Naive thymus-derived CD8-positive, alpha-beta T cell (primary cell): Measurements from ENCODE around the gene ARL8A. TPM values are rescaled to one million over a fixed set of nuclear protein-coding genes. Genes with fewer than 3 reads are reported as not detected.
A peak's percentile ranks its signal among the peaks of the same experiment; 100 is the strongest.
"Not testable (repeated sequence)": the region's sequence is repeated elsewhere in the genome, so short reads cannot be mapped to it uniquely, and the experiment has no call there.

Experiments
- ATAC-seq, 2 donors: fragments of 150-1000 bp; cut with Tn5 transposase in 1 of 2; sonication (Bioruptor Pico), chemical (Tn5 transposase) in 1 of 2; 1 replicate in 1 of 2; 2 replicates in 1 of 2; pipeline ENCODE4 v1.10.0; 2021; ENCODE audit warnings: mild to moderate bottlenecking in 2 of 2, moderate library complexity in 2 of 2
- POLR2A ChIA-PET: fragments of 350-600 bp; sonication (Branson Sonifier 250); formaldehyde crosslinking; loops from one replicate; lab custom pipeline; 2021; ENCODE audit warnings: antibody characterized with exemption; lab: Charles Lee
- DNase-seq, 10 donors: peaks; one replicate each; pipeline versions ENCODE4 v3.0.0 to v3.0.0-alpha.2; 2020 to 2022
- H3K27ac Mint-ChIP-seq, 10 donors: one replicate each; pipeline ENCODE4 v1.8.0; 2020 to 2022; ENCODE audit warnings: mild to moderate bottlenecking in 10 of 10, mixed read lengths in 10 of 10, moderate library complexity in 4 of 10, inconsistent platforms in 1 of 10
- H3K27me3 Mint-ChIP-seq, 5 donors: one replicate each; pipeline ENCODE4 v1.8.0; 2021 to 2022; ENCODE audit warnings: mixed read lengths in 5 of 5
- H3K36me3 Mint-ChIP-seq, 3 donors: one replicate each; pipeline ENCODE4 v1.8.0; 2020 to 2022; ENCODE audit warnings: mixed read lengths in 3 of 3, mild to moderate bottlenecking in 2 of 3, inconsistent platforms in 1 of 3
- H3K4me1 Mint-ChIP-seq, 4 donors: one replicate each; pipeline ENCODE4 v1.8.0; 2021 to 2022; ENCODE audit warnings: mixed read lengths in 4 of 4
- H3K4me3 Mint-ChIP-seq, 10 donors: one replicate each; pipeline ENCODE4 v1.8.0; 2020 to 2022; ENCODE audit warnings: mild to moderate bottlenecking in 10 of 10, mixed read lengths in 10 of 10, moderate library complexity in 6 of 10, inconsistent platforms in 1 of 10
- H3K9me3 Mint-ChIP-seq, 9 donors: one replicate each; pipeline ENCODE4 v1.8.0; 2020 to 2022; ENCODE audit warnings: mixed read lengths in 9 of 9, mild to moderate bottlenecking in 3 of 9, inconsistent platforms in 1 of 9, moderate library complexity in 1 of 9
- polyA plus RNA-seq, 3 donors: library from polyadenylated mRNA; unstranded; fragments of 300-500 nt; fragmentation: Illumina TruSeq; gene quantifications; one replicate each; pipeline ENCODE4 v1.2.3, GENCODE V29; 2021
- total RNA-seq, 8 experiments: library from RNA in 2 of 8; stranded (reverse) in 2 of 8; gene quantifications; one replicate each; pipeline ENCODE4 v1.2.3 and lab custom pipeline; 2021 to 2026

The ARL8A gene
- total and polyA plus RNA-seq, 5 experiments from 2014 or later: 4.9 to 50.0 (median 6.4) TPM

- peaks cover 0 to 4% (median 0%) of the 10 kb centered on the region in 5 donors for H3K27me3 Mint-ChIP-seq
- no peaks in the 10 kb centered on the region for H3K36me3 Mint-ChIP-seq
- H3K27ac Mint-ChIP-seq: peak overlapping the region in 2 of 10 donors; percentile 1 to 25
- H3K4me1 Mint-ChIP-seq: no peaks in the 10 kb centered on the region
- no peak for ATAC-seq
- no peak overlapping the region for H3K4me3 Mint-ChIP-seq
- DNase-seq: no peak
- POLR2A ChIA-PET: no interaction called here
- no peaks in the 10 kb centered on the region for H3K9me3 Mint-ChIP-seq
Observed at GRCh38 chr1:202112859-202113689, 31.5 kb downstream of the ARL8A start.

DNA sequence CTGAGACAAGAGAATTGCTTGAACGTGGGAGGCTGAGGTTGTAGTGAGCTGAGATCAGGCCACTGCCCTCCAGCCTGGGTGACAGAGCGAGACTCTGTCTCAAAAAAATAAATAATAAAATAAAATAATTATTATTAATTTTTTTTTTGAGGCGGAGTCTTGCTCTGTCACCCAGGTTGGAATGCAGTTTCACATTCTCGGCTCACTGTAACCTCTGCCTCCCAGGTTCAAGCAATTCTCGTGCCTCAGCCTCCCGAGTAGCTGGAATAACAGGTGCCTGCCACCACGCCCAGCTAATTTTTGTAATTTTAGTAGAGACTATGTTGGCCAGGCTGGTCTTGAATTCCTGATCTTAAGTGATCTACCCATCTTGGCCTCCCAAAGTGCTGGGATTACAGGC lies 32.9 kb downstream of the ARL8A start:
- ATAC-seq, H3K4me3 Mint-ChIP-seq, H3K27ac Mint-ChIP-seq, H3K4me1 Mint-ChIP-seq, DNase-seq, POLR2A ChIA-PET, H3K9me3 Mint-ChIP-seq, H3K36me3 Mint-ChIP-seq, H3K27me3 Mint-ChIP-seq: not testable (repeated sequence)

DNA sequence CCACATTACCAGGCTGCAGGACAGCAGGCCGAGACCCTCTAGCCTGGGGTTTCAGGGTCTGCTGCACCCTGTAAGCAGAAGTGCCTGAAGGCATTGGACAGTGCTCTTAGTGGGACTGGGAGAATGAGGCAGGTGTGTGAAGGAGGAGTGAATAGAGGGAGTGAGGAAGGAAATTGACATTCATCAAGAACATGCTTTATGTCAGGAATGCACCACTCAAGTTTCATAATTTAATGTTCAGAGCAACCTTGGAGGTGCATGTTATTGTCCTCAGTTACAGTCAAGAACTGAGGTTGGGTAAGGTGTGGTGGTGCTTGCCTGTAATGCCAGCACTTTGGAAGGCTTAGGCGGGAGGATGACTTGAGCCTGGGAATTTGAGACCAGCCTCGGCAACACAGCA lies 33.6 kb downstream of the ARL8A start:
- Mint-ChIP-seq H3K27ac (peak overlapping the region in 1 of 10 donors; percentile 44), H3K27me3 (peaks cover 0 to 4% (median 0%) of the 10 kb centered on the region in 5 donors), H3K4me3 (no peak overlapping the region), H3K9me3 (no peaks in the 10 kb centered on the region), H3K36me3 (no peaks in the 10 kb centered on the region), H3K4me1 (no peaks in the 10 kb centered on the region)
- ATAC-seq (no peak), DNase-seq (no peak)
- POLR2A ChIA-PET: no interaction called here

DNA sequence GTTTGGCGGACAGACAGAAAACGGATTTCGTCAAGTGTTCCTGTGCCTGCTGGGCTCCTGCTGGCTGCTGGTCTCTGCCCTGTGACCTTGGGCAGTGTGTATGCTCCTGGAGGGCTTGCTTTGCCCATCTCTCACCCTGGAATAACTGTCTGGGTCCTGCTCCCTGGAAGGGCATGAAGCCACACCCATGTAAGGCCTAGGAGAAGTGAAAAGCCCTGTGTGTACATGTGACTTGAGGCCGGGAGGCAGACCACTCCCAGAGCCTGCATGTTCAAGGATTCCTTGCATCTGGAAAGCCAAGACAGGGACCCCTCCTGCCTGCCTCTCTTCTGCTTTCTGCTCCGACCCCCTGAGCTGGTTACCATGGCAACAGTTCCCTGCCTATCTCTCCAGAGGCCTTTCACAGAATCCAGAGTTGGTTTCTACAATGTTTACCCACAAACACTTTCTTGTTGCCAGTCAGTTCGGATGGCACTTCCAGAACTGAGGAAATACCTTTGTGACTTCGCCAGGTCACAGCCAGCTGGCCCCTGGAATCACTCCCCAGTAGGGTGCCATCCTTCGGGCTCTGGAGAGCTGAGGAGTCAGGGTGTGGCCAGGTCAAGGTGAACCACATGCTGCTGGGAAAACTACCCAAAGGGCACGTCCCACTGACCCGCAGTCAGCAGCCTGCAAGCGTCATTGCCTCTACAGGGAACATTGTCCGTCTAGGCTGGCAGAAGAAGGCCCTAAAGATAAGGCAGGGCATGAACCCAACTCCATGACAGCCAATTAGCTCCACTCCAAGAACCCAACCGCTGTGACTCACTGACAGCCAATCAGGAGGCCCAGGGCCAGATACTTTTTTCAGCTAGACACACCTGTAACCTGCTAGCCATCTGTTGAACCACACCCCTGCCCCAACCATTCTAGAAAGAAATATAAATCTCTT lies 36.5 kb downstream of the ARL8A start:
- Mint-ChIP-seq H3K27ac (peak overlapping the region in 1 of 10 donors; percentile 76), H3K4me3 (no peak overlapping the region), H3K36me3 (no peaks in the 10 kb centered on the region), H3K9me3 (no peaks in the 10 kb centered on the region), H3K27me3 (peaks cover 0 to 8% (median 0%) of the 10 kb centered on the region in 5 donors), H3K4me1 (no peaks in the 10 kb centered on the region)
- POLR2A ChIA-PET: no interaction called here
- ATAC-seq: no peak
- no peak for DNase-seq

GRCh38 chr1:202107321-202107761 lies 37.2 kb downstream of the ARL8A start:
- POLR2A ChIA-PET: interaction anchor here (0.6 kb wide), 1 partner anchor 8 kb away, joined by 4 read pairs; no protein-coding TSS in a partner anchor
- no peak overlapping the region for H3K4me3 Mint-ChIP-seq
- H3K27me3 Mint-ChIP-seq: peaks cover 0 to 8% (median 0%) of the 10 kb centered on the region in 5 donors
- DNase-seq (no peak), ATAC-seq (no peak)
- H3K36me3 Mint-ChIP-seq: no peaks in the 10 kb centered on the region
- no peaks in the 10 kb centered on the region for H3K4me1 Mint-ChIP-seq
- no peaks in the 10 kb centered on the region for H3K9me3 Mint-ChIP-seq
- H3K27ac Mint-ChIP-seq: no peak overlapping the region

DNA sequence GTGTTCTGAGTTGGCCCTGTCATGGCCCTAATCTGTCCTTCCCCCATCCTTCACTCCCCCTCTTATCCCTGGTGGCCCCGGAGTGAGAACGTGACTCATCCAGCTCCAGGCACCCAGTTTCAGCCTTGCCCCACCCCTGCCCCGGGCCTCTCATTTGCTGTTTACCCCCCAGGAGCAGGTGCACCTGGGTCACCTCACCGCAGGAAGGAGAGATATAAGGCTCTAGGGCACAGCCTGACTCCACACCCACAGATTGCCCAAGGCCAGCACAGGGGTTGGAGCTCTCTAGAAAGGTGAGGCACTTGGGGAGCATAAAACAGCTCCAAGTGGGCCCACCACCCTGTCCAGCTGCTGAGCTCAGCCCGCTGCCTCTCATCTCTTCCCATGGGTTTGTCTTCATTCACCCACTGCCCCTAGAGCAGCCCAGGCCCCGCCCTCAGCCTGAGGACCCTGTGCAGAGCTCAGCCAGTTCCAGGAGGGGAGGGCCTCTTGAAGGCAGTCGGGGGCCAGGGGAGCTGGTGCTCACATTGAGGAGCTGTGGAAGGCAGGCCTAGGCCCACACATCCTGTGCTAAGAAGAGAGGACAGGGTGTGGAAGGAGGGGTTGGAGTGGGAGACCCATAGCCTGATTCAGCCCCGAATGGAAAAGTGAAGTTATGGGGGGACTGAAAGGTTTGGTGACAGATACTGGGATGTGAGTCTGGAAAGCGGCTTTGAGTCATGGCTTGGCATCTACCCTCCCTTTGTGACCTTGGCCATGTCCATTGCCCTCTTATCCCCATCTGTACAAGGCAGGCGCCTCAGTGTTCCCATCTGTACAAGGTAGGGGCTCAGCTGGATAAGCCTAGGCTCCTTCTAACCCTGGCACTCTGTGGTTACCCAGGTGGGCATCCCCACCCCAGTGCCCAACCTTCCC lies 37.9 kb downstream of the ARL8A start:
- no peaks in the 10 kb centered on the region for H3K36me3 Mint-ChIP-seq
- POLR2A ChIA-PET: interaction anchor here (0.6 kb wide), 1 partner anchor 8 kb away, joined by 4 read pairs; no protein-coding TSS in a partner anchor
- H3K27ac Mint-ChIP-seq: no peak overlapping the region
- ATAC-seq (no peak), DNase-seq (no peak)
- H3K27me3 Mint-ChIP-seq: peaks cover 0 to 8% (median 0%) of the 10 kb centered on the region in 5 donors
- H3K4me1 Mint-ChIP-seq: no peaks in the 10 kb centered on the region
- H3K4me3 Mint-ChIP-seq: no peak overlapping the region
- H3K9me3 Mint-ChIP-seq: no peaks in the 10 kb centered on the region

DNA sequence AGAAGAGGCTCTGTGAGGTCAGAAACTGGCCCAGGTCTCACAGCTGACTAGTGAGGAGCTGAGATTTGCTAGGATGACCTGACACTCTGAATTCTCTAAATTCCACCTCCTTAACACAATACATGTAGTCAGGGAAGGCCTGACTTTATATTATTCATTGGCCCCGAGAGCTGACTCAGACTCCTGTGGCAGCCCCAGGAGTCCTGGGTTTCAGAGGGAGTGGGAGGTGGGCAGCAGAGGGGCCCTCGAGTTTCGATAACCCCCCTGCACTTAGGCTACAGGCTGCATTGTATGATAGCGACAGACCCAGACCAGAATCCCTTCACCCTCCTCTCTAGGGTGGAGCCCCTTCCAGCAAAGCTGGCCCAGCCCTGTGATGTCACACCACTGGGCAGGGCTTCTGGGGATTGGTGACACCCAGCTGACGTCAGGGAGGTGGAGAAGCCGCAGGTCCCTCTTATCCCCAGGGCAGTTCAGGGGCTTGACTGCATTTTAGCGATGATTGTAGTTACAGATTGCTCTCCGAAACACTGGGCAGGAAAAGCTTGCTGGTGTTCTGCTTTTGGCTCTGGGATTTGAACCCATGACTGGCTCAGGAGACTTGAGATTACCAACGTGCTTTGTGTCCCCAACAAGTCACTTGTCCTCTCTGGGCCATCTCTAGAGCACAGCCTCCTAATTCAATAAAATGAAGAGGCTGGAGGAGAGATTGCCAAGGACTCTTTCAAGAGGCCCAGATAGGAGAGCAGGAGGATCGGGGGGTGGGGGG lies 38.8 kb downstream of the ARL8A start:
- Mint-ChIP-seq H3K27me3 (peaks cover 0 to 4% (median 0%) of the 10 kb centered on the region in 5 donors), H3K9me3 (no peaks in the 10 kb centered on the region), H3K36me3 (no peaks in the 10 kb centered on the region), H3K27ac (no peak overlapping the region), H3K4me1 (peaks cover 0 to 2% (median 0%) of the 10 kb centered on the region in 4 donors), H3K4me3 (no peak overlapping the region)
- ATAC-seq: no peak
- POLR2A ChIA-PET: no interaction called here
- no peak for DNase-seq

DNA sequence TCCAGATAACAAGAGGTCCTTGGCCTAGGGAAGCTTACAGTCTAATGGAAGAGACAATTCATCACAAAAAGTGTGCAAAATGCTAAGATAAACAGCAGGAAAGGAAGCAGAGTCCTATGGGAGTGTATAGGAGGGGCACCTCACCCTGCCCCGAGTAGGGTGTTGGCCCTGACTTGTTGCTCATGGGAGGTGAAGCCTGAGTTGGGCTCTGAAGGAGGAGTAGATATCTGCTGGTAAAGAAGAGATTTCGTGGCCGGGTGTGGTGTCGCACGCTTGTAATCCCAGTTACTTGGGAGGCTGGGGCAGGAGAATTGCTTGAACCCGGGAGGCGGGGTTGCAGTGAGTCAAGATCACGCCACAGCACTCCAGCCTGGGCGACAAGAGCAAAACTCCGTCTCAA lies 40.5 kb downstream of the ARL8A start:
- POLR2A ChIA-PET: interaction anchor here (0.6 kb wide), 1 partner anchor 596 kb away, joined by 4 read pairs; no protein-coding TSS in a partner anchor
- no peak overlapping the region for H3K27ac Mint-ChIP-seq
- H3K27me3 Mint-ChIP-seq: peaks cover 0 to 3% (median 0%) of the 10 kb centered on the region in 5 donors
- no peak for ATAC-seq
- no peaks in the 10 kb centered on the region for H3K36me3 Mint-ChIP-seq
- no peak for DNase-seq
- no peak overlapping the region for H3K4me3 Mint-ChIP-seq
- H3K4me1 Mint-ChIP-seq: peaks cover 0 to 2% (median 0%) of the 10 kb centered on the region in 4 donors
- no peaks in the 10 kb centered on the region for H3K9me3 Mint-ChIP-seq

- Mint-ChIP-seq H3K4me3 (no peak overlapping the region), H3K27me3 (peaks cover 0 to 3% (median 0%) of the 10 kb centered on the region in 5 donors), H3K36me3 (no peaks in the 10 kb centered on the region), H3K4me1 (peaks cover 0 to 2% (median 0%) of the 10 kb centered on the region in 4 donors), H3K27ac (peak overlapping the region in 2 of 10 donors; percentile 6 to 23), H3K9me3 (no peaks in the 10 kb centered on the region)
- no peak for DNase-seq
- no peak for ATAC-seq
- POLR2A ChIA-PET: no interaction called here
Observed at GRCh38 chr1:202101184-202101583, 43.4 kb downstream of the ARL8A start.

- H3K27ac Mint-ChIP-seq: no peak overlapping the region
Observed at GRCh38 chr1:202093858-202094257, 50.7 kb downstream of the ARL8A start.

GRCh38 chr1:202090994-202091393 lies 53.5 kb downstream of the ARL8A start:
- H3K4me3 Mint-ChIP-seq: no peak overlapping the region
- peak overlapping the region in 2 of 10 donors; percentile 26 to 31 for H3K27ac Mint-ChIP-seq
- H3K36me3 Mint-ChIP-seq: no peaks in the 10 kb centered on the region
- no peak for ATAC-seq
- H3K9me3 Mint-ChIP-seq: no peaks in the 10 kb centered on the region
- peaks cover 5 to 22% (median 17%) of the 10 kb centered on the region in 5 donors for H3K27me3 Mint-ChIP-seq
- H3K4me1 Mint-ChIP-seq: peaks cover 0 to 2% (median 0%) of the 10 kb centered on the region in 4 donors
- POLR2A ChIA-PET: no interaction called here
- no peak for DNase-seq

More at GRCh38 chr1:202093858-202094257, 50.7 kb downstream of the ARL8A start:
- H3K36me3 Mint-ChIP-seq: no peaks in the 10 kb centered on the region
- H3K4me1 Mint-ChIP-seq: peaks cover 0 to 2% (median 0%) of the 10 kb centered on the region in 4 donors
- no peak overlapping the region for H3K4me3 Mint-ChIP-seq
- peaks cover 5 to 18% (median 14%) of the 10 kb centered on the region in 5 donors for H3K27me3 Mint-ChIP-seq
- DNase-seq: no peak
- POLR2A ChIA-PET: no interaction called here
- no peaks in the 10 kb centered on the region for H3K9me3 Mint-ChIP-seq
- ATAC-seq: no peak
